Lower leg skin (tissue), 4 donors: ENCODE data around the gene ZIC4. TPM values are rescaled to one million over a fixed set of nuclear protein-coding genes. Genes with fewer than 3 reads are reported as not detected.
A peak's percentile ranks its signal among the peaks of the same experiment; 100 is the strongest.

Experiments used
- DNase-seq, 2 donors: peaks; one replicate each; pipeline ENCODE4 v3.0.0-alpha.2; 2019; ENCODE audit warnings: low spot score in 2 of 2
- H3K4me3 ChIP-seq: fragments of 200-600 bp; sonication (generic); 2 replicates; pipeline ENCODE4 v1.5.1; 2017; ENCODE audit warnings: mild to moderate bottlenecking, low read depth; ENCODE audit not compliant: poor library complexity, severe bottlenecking
- CTCF ChIP-seq, 3 donors: fragments of 450-650 bp; IDR thresholded peaks; one replicate each; pipeline ENCODE4 v1.5.1; 2016; ENCODE audit warnings: antibody characterized with exemption in 3 of 3, mild to moderate bottlenecking in 3 of 3, moderate library complexity in 2 of 3
- POLR2A ChIP-seq, 2 donors: fragments of 450-650 bp; IDR thresholded peaks; one replicate each; pipeline ENCODE4 v1.6.1; 2016 to 2017; ENCODE audit warnings: antibody characterized with exemption in 2 of 2, mild to moderate bottlenecking in 1 of 2, moderate library complexity in 1 of 2
- WGBS, 2 donors: methylation state at CpG; one replicate each; pipeline ENCODE4 v1.1.5; 2018; 5-methylcytosine and 5-hydroxymethylcytosine counted together
- intact Hi-C: fragments of 100-400 bp; cut with DNase I; formaldehyde crosslinking; loops from one replicate; pipeline ENCODE4 v1.15.0; 2023; ENCODE audit warnings: low total_unique reads
- total RNA-seq, 4 donors: library from RNA; depleted of rRNA; stranded (reverse); fragments of >200 nt; gene quantifications; one replicate each; pipeline ENCODE4 v1.1.0, GENCODE V29; 2016

ZIC4 gene
- total RNA-seq, 4 donors from 2014 or later: 0.10 TPM; not detected in 2

- TF ChIP-seq CTCF (IDR thresholded peaks at IDR 0.05) (no peak), POLR2A (IDR thresholded peaks at IDR 0.05) (no peak)
- intact Hi-C loops: loop anchor here (5.0 kb wide), 1 partner anchor 311 kb away; no protein-coding TSS in a partner anchor
- no peak overlapping the region for H3K4me3 ChIP-seq
- 25 to 29% methylated on average over 60 to 61 of the region's 77 CpGs for WGBS, 2 donors
- peak in 1 of 2 donors; percentile 75 for DNase-seq
These were observed 15.5 kb downstream of the ZIC4 start for GRCh38 chr3:147390589-147391569.

- TF ChIP-seq POLR2A (IDR thresholded peaks at IDR 0.05): no peak
- DNase-seq: peak in 1 of 2 donors; percentile 37
- H3K4me3 ChIP-seq: no peak overlapping the region
- 24 to 28% methylated on average over 12 of the region's 12 CpGs for WGBS, 2 donors
- intact Hi-C loops: loop anchor here (5.0 kb wide), 1 partner anchor 313 kb away; no protein-coding TSS in a partner anchor
These were observed 16.6 kb downstream of the ZIC4 start for GRCh38 chr3:147389717-147390116.

- intact Hi-C loops: no loop called here
- TF ChIP-seq CTCF (IDR thresholded peaks at IDR 0.05) (no peak), POLR2A (IDR thresholded peaks at IDR 0.05) (no peak)
- DNase-seq: peak in 1 of 2 donors; percentile 64
- 30 to 38% methylated on average over 25 of the region's 25 CpGs for WGBS, 2 donors
- H3K4me3 ChIP-seq: no peak overlapping the region
These were observed 17.4 kb downstream of the ZIC4 start for GRCh38 chr3:147388700-147389580.

- TF ChIP-seq CTCF (IDR thresholded peaks at IDR 0.05) (no peak), POLR2A (IDR thresholded peaks at IDR 0.05) (no peak)
- 25 to 37% methylated on average over 36 of the region's 36 CpGs for WGBS, 2 donors
- intact Hi-C loops: no loop called here
- peak in 1 of 2 donors; percentile 50 for DNase-seq
- H3K4me3 ChIP-seq: no peak overlapping the region
These were observed 18.3 kb downstream of the ZIC4 start for GRCh38 chr3:147387885-147388699.

GRCh38 chr3:147387291-147387884, 19.0 kb downstream of the ZIC4 start:
- TF ChIP-seq POLR2A (IDR thresholded peaks at IDR 0.05) (no peak), CTCF (IDR thresholded peaks at IDR 0.05) (no peak)
- intact Hi-C loops: no loop called here
- peak in 1 of 2 donors; percentile 6 for DNase-seq
- no peak overlapping the region for H3K4me3 ChIP-seq
- WGBS, 2 donors: 24 to 31% methylated on average over 10 of the region's 10 CpGs
